Mucosa of descending colon (tissue), 3 donors: Measurements from ENCODE around the gene DEDD. TPM values are rescaled to one million over a fixed set of nuclear protein-coding genes. Genes with fewer than 3 reads are reported as not detected.
"Not testable (repeated sequence)": the region's sequence is repeated elsewhere in the genome, so short reads cannot be mapped to it uniquely, and the experiment has no call there.

Experiments
- ATAC-seq: fragments of 200-7000 bp; cut with Tn5 transposase; one replicate; pipeline ENCODE4 v1.9.1; 2020; ENCODE audit warnings: mild to moderate bottlenecking, moderate library complexity
- DNase-seq, 3 donors: peaks; one replicate each; pipeline ENCODE4 v3.0.0-alpha.2; 2020
- H3K36me3 ChIP-seq: fragments of 200-600 bp; one replicate; pipeline ENCODE4 v1.8.0; 2021; ENCODE audit warnings: low read depth, mild to moderate bottlenecking
- H3K4me1 ChIP-seq: fragments of 200-600 bp; one replicate; pipeline ENCODE4 v1.8.0; 2021; ENCODE audit warnings: low read depth, mild to moderate bottlenecking
- H3K4me3 ChIP-seq: fragments of 200-600 bp; one replicate; pipeline ENCODE4 v1.8.0; 2021; ENCODE audit warnings: mild to moderate bottlenecking
- H3K9me3 ChIP-seq: fragments of 200-600 bp; one replicate; pipeline ENCODE4 v1.8.0; 2021; ENCODE audit warnings: mild to moderate bottlenecking
- CTCF ChIP-seq: fragments of 200-600 bp; IDR thresholded peaks from one replicate; pipeline ENCODE4 v1.8.0; 2022; ENCODE audit warnings: antibody characterized with exemption, mild to moderate bottlenecking
- intact Hi-C, 2 donors: fragments of 100-400 bp; cut with DNase I in 1 of 2; cut with micrococcal nuclease in 1 of 2; formaldehyde crosslinking; loops; one replicate each; pipeline versions ENCODE4 v1.11.0 to v1.11.1; 2022; cut with DNase I, micrococcal nuclease
- total RNA-seq, 3 donors: library from RNA; stranded (reverse); fragmentation: NEBNext Ultra II Directional in 2 of 3; extraction: Animal tissue kit (Norgen Biotek cat#: 25700) in 2 of 3; gene quantifications; one replicate each; pipeline versions ENCODE4 v1.2.1 to v1.2.4, GENCODE V29; 2021 to 2023
- donor health status: DM: no; HTN: no; CAD: no; lungs with moderate emphysema.
- donor health status: DM: no; HTN: no; CAD: no.
- donor health status: DM: no; HTN: yes; CAD: no.

The DEDD gene
- total RNA-seq, 3 donors from 2014 or later, result 33.3 to 43.0 (median 37.2) TPM

GRCh38 chr1:161122967-161123366 lies 9.5 kb downstream of the DEDD start:
- DNase-seq (no peak), ATAC-seq (no peak)
- H3K4me1 ChIP-seq, result peaks cover 18% of the 10 kb centered on the region
- H3K36me3 ChIP-seq, result peaks cover 11% of the 10 kb centered on the region
- intact Hi-C loops, result no loop called here
- TF ChIP-seq CTCF, result no peak
- H3K9me3 ChIP-seq, result no peaks in the 10 kb centered on the region
- H3K4me3 ChIP-seq, result no peak overlapping the region

GRCh38 chr1:161121834-161122233 lies 10.6 kb downstream of the DEDD start:
- Histone ChIP-seq H3K4me1 (peaks cover 23% of the 10 kb centered on the region), H3K36me3 (peaks cover 11% of the 10 kb centered on the region), H3K4me3 (no peak overlapping the region), H3K9me3 (no peaks in the 10 kb centered on the region)
- no peak for DNase-seq
- no peak for TF ChIP-seq CTCF
- intact Hi-C loops, result no loop called here
- ATAC-seq, result no peak

GRCh38 chr1:161121042-161121650 lies 11.3 kb downstream of the DEDD start:
- no peak for DNase-seq
- peaks cover 30% of the 10 kb centered on the region for H3K4me1 ChIP-seq
- H3K4me3 ChIP-seq, result no peak overlapping the region
- H3K9me3 ChIP-seq, result no peaks in the 10 kb centered on the region
- no peak for TF ChIP-seq CTCF
- intact Hi-C loops, result no loop called here
- no peak for ATAC-seq
- peaks cover 11% of the 10 kb centered on the region for H3K36me3 ChIP-seq

GRCh38 chr1:161119092-161119903 lies 13.2 kb downstream of the DEDD start:
- TF ChIP-seq CTCF, result no peak
- no peak overlapping the region for H3K4me3 ChIP-seq
- no peaks in the 10 kb centered on the region for H3K9me3 ChIP-seq
- peak; percentile 47 to 65 (median 60) for DNase-seq
- H3K4me1 ChIP-seq, result peaks cover 35% of the 10 kb centered on the region
- intact Hi-C loops, result no loop called here
- ATAC-seq, result peak; percentile 59
- peaks cover 11% of the 10 kb centered on the region for H3K36me3 ChIP-seq

GRCh38 chr1:161117759-161118581 lies 14.5 kb downstream of the DEDD start, which contains the start of the genes NIT1 and PFDN2:
NIT1 (plus strand) TSS chr1:161118105; CDS start chr1:161118177, 72 bp downstream.
PFDN2 (minus strand) TSS chr1:161118037; CDS start chr1:161118026, 11 bp downstream.
- H3K9me3 ChIP-seq, result no peaks in the 10 kb centered on the region
- DNase-seq, result peak; percentile 87 to 93 (median 92)
- intact Hi-C loops, result no loop called here
- peaks cover 35% of the 10 kb centered on the region for H3K4me1 ChIP-seq
- peak; percentile 93 for ATAC-seq
- H3K36me3 ChIP-seq, result peaks cover 9% of the 10 kb centered on the region
- no peak for TF ChIP-seq CTCF
- H3K4me3 ChIP-seq, result peak within 1 kb of the TSS; percentile 94

- H3K36me3 ChIP-seq, H3K4me3 ChIP-seq, H3K9me3 ChIP-seq, DNase-seq, ATAC-seq, intact Hi-C loops: not testable (repeated sequence)
- H3K4me1 ChIP-seq, result peaks cover 35% of the 10 kb centered on the region
Observed at GRCh38 chr1:161115961-161116360, 16.5 kb downstream of the DEDD start.
